NB4 (cell line): ENCODE measurements around the gene NKAPD1.

Experiments used
- DNase-seq: peaks from one replicate; pipeline ENCODE4 v3.0.0; 2010; ENCODE audit warnings: low read depth
- H3K4me3 ChIP-seq: one replicate; pipeline ENCODE4 v1.5.1; 2011; ENCODE audit warnings: mild to moderate bottlenecking, low read depth, low read length, moderate library complexity
- MYC ChIP-seq: IDR thresholded peaks from 2 replicates; pipeline ENCODE4 v1.6.1; 2011; ENCODE audit warnings: low read depth, low read length
- POLR2A ChIP-seq: IDR thresholded peaks from 2 replicates; pipeline ENCODE4 v1.6.1; 2011; ENCODE audit warnings: mild to moderate bottlenecking; ENCODE audit not compliant: insufficient read length; ENCODE audit errors: extremely low read depth
- TF ChIP-seq, protein P1 (sequence below): IDR thresholded peaks from one replicate; pipeline ENCODE4 v1.5.1; 2012; ENCODE audit warnings: low read depth, low read length
- TF ChIP-seq, protein P2 (sequence below): IDR thresholded peaks from 2 replicates; pipeline ENCODE4 v1.6.1; 2011; ENCODE audit warnings: low read depth, low read length

The NKAPD1 gene

DNA sequence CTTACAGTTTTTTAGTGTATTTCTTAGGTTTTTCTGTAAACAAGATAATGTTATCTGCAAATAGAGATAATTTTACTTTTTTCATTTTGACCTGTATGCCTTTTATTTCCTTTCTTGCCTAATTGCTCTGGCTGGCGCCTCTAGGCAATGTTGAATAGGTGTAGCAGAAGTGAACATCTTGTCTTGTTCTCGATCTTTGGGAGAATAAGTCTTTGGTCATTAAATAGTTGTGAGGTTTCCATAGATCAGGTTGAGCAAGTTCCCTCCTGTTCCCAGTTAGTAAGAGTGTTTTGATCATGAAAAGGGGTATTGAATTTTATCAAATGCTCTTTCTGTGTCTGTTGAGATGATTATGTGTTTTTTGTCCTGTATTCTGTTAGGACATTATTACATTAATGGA is 24.3 kb upstream of the NKAPD1 start:
- no peak for DNase-seq

DNA sequence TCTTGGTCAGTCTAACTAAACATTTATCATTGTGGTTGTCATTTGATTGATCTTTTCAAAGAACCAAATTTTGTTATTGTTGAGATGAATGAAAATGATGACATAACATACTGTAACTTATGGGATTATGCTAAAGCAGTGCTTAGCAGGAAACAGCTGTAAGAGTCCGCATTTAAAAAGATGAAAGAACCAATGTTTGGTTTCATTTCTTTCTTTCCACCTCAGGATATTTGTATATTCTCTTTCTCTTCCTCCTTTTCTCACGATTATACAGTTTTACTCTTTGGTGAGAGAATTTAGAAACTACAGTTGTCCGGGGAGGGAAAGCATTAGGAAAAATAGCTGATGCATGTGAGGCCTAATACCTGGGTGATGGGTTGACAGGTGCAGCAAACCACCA is 23.4 kb upstream of the NKAPD1 start:
- no peak for DNase-seq
- no peak for TF ChIP-seq POLR2A
- TF ChIP-seq MYC: no peak
- TF ChIP-seq, protein P1, sequence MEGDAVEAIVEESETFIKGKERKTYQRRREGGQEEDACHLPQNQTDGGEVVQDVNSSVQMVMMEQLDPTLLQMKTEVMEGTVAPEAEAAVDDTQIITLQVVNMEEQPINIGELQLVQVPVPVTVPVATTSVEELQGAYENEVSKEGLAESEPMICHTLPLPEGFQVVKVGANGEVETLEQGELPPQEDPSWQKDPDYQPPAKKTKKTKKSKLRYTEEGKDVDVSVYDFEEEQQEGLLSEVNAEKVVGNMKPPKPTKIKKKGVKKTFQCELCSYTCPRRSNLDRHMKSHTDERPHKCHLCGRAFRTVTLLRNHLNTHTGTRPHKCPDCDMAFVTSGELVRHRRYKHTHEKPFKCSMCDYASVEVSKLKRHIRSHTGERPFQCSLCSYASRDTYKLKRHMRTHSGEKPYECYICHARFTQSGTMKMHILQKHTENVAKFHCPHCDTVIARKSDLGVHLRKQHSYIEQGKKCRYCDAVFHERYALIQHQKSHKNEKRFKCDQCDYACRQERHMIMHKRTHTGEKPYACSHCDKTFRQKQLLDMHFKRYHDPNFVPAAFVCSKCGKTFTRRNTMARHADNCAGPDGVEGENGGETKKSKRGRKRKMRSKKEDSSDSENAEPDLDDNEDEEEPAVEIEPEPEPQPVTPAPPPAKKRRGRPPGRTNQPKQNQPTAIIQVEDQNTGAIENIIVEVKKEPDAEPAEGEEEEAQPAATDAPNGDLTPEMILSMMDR: no peak
- TF ChIP-seq, protein P2, sequence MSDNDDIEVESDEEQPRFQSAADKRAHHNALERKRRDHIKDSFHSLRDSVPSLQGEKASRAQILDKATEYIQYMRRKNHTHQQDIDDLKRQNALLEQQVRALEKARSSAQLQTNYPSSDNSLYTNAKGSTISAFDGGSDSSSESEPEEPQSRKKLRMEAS: no peak
- H3K4me3 ChIP-seq: no peak overlapping the region

More for the DNA sequence above, 24.3 kb upstream of the NKAPD1 start:
- H3K4me3 ChIP-seq: no peak overlapping the region
- TF ChIP-seq MYC (no peak), POLR2A (no peak)
- TF ChIP-seq, protein P2: no peak
- TF ChIP-seq, protein P1: no peak

DNA sequence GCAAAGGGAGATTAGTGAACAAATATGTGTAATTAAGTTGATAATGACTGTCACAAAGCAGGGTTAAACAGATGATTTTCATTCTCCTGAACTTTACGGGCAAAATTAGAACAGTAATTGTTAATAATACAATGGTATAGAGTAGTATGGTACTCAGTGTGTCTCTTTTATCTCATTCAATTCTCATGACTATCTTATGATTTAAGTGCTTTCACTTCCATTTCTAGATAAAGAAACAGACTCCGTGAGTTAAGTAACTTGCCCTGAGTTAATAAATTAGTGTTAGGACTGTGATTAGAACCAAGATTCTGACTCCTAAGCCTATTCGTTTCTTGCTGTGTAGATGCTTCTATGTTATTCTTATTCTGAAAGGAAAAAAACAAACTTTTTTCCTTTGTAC is 22.3 kb upstream of the NKAPD1 start:
- TF ChIP-seq, protein P2: no peak
- no peak for TF ChIP-seq MYC
- TF ChIP-seq POLR2A: no peak
- TF ChIP-seq, protein P1: no peak
- no peak overlapping the region for H3K4me3 ChIP-seq

DNA sequence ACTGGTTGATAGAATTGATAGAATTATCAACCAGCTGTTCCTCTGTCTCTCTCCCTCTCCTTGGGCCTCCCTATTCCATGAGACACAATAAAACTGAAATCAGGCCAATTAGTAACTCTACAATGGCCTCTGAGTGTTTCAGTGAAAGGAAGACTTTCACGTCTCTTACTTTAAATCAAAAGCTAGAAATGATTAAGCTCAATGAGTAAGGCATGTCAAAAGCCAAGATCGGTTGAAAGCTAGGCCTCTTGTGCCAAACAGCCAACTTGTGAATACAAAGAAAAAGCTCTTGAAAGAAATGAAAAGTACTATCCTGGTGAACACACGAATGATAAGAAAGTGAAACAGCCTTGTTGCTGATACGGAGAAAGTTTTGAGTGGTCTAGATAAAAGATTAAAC is 16.9 kb upstream of the NKAPD1 start:
- TF ChIP-seq POLR2A: no peak
- TF ChIP-seq, protein P1: no peak
- TF ChIP-seq, protein P2: no peak
- H3K4me3 ChIP-seq: no peak overlapping the region
- DNase-seq: no peak

More for the DNA sequence above, 22.3 kb upstream of the NKAPD1 start:
- DNase-seq: no peak

DNA sequence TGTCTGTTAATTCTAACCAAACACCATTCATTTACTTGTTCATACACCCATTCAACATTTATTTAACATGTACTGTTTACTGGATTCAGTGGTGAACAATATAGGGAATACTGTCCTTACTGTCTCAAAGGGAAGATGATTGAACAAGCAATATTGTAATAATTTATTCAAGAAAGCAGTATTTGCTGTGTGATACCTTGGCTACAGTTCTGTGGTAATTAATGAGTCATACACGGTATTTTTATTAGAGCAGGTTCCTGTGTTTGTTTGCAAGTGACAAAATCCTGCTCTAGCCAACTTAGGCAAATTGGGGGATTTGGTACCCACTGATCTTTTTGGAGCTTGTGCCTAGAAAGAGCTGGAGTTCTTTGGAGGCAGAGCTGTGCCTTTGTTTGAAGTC is 16.0 kb upstream of the NKAPD1 start:
- TF ChIP-seq, protein P2: no peak
- TF ChIP-seq MYC (no peak), POLR2A (no peak)
- TF ChIP-seq, protein P1: no peak
- no peak for DNase-seq
- H3K4me3 ChIP-seq: no peak overlapping the region

DNA sequence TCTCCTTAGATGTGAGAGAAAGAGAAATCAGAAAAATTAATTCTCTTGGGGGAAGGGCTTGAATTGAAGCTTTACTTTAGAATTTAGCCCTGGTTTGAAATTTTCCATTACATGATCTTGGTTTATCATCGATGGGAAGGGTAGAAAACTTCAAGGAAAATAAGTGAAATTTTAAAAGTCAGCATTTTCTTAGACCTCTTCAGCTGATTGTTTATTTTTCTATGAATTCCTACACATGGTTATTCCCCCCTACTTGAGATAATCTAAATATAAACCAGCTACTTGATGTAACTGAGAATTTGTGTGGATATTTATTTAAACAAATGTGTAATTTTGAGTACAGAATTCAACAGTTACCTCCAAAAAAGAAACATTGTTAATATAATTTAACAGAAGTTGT is 11.2 kb upstream of the NKAPD1 start:
- TF ChIP-seq MYC (no peak), POLR2A (no peak)
- TF ChIP-seq, protein P2: no peak
- TF ChIP-seq, protein P1: no peak
- no peak overlapping the region for H3K4me3 ChIP-seq
- no peak for DNase-seq
